NOMO-1 treated with DMSO at 0.1 percent for 48 hours (cell line): ENCODE measurements around the gene SLAMF9.

Experiments used
- DNase-seq: peaks from one replicate; lab custom pipeline; 2025; ENCODE audit not compliant: unreplicated experiment; lab: John Stamatoyannopoulos, UW

The SLAMF9 gene

GRCh38 chr1:159946242-159947187, 7.5 kb downstream of the SLAMF9 start:
- no peak for DNase-seq

GRCh38 chr1:159945483-159946241, 8.4 kb downstream of the SLAMF9 start, which contains the start of gene IGSF9:
Gene IGSF9, minus strand, starts transcription at chr1:159945613. Its CDS starts 2,159 bp downstream, at chr1:159943454.
- DNase-seq, result peak; percentile 40

- DNase-seq, result no peak
These were observed 9.2 kb downstream of the SLAMF9 start for GRCh38 chr1:159944623-159945455.

- no peak for DNase-seq
These were observed 10.0 kb downstream of the SLAMF9 start for GRCh38 chr1:159943908-159944622.

GRCh38 chr1:159943278-159943640, 10.8 kb downstream of the SLAMF9 start:
- DNase-seq, result no peak

GRCh38 chr1:159942632-159943277, 11.3 kb downstream of the SLAMF9 start:
- no peak for DNase-seq

- DNase-seq, result no peak
These were observed 12.2 kb downstream of the SLAMF9 start for GRCh38 chr1:159941591-159942560.

- DNase-seq, result no peak
These were observed 12.9 kb downstream of the SLAMF9 start for GRCh38 chr1:159941141-159941540.

- no peak for DNase-seq
These were observed 13.9 kb downstream of the SLAMF9 start for GRCh38 chr1:159940006-159940620.

GRCh38 chr1:159939678-159940002, 14.4 kb downstream of the SLAMF9 start:
- no peak for DNase-seq

- no peak for DNase-seq
These were observed 14.9 kb downstream of the SLAMF9 start for GRCh38 chr1:159938905-159939677.

GRCh38 chr1:159938211-159938852, 15.7 kb downstream of the SLAMF9 start:
- DNase-seq, result no peak

GRCh38 chr1:159937054-159937750, 16.8 kb downstream of the SLAMF9 start:
- peak; percentile 79 for DNase-seq

- DNase-seq, result peak; percentile 64
These were observed 17.6 kb downstream of the SLAMF9 start for GRCh38 chr1:159936273-159936904.

- peak; percentile 78 for DNase-seq
These were observed 18.2 kb downstream of the SLAMF9 start for GRCh38 chr1:159935719-159936272.

GRCh38 chr1:159935305-159935704, 18.7 kb downstream of the SLAMF9 start:
- DNase-seq, result no peak
